Measurements from ENCODE around the gene KRTAP5-8.

DNA sequence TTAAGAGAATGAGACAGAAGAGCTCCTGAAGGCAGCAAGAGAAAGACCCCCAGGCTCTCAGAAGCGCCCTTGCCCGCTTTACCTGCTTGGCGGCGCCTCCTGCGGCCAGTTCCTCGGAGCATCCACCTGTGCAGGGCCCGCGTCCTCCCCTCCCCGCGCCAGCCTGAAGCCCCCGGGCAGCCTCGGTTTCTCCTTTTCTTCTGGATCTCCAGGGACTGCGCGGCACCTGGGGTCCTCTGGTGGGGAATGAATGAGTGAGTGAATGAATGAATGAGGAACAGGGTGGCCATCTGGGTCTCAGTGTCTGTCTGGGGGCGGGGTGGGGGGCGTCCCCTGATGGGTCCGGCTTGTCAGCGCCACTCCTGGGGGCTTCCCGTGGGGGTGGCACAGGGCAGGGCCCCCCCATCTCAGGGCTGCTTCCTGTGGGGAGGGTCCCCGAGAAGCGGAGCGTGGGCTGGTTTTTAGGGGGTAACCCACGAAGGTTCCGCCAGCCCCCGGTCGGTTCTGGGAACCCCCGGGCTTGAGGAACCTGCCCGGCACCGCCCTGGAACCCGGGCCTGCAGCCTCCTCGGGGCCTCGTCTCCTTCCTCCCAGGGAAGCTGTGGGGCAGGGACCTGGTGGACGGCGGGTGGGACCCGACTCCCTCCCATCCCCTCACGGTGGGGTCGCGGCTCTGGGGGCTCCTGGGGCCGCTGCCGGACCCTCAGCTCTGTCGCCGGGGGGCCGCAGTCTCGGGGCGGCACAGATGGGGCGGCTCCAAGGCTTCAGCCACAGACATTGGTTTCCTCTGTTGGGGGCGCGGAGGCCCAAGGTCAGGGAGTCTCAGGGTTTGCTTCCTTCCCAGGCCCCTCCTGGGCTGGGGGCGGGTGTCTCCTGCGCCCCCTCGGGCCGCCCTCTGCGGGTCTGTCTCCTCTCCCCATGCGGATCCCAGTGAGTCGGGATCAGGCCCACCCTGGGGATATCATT, 19.0 kb upstream of the KRTAP5-8 start:
- TF ChIP-seq, protein P1, sequence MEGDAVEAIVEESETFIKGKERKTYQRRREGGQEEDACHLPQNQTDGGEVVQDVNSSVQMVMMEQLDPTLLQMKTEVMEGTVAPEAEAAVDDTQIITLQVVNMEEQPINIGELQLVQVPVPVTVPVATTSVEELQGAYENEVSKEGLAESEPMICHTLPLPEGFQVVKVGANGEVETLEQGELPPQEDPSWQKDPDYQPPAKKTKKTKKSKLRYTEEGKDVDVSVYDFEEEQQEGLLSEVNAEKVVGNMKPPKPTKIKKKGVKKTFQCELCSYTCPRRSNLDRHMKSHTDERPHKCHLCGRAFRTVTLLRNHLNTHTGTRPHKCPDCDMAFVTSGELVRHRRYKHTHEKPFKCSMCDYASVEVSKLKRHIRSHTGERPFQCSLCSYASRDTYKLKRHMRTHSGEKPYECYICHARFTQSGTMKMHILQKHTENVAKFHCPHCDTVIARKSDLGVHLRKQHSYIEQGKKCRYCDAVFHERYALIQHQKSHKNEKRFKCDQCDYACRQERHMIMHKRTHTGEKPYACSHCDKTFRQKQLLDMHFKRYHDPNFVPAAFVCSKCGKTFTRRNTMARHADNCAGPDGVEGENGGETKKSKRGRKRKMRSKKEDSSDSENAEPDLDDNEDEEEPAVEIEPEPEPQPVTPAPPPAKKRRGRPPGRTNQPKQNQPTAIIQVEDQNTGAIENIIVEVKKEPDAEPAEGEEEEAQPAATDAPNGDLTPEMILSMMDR (IDR thresholded peaks at IDR 0.05; ENCODE audit: borderline replicate concordance, extremely low read depth, low read length, poor library complexity, severe bottlenecking): no peak
- no peak for TF ChIP-seq EZH2 (IDR thresholded peaks at IDR 0.05; ENCODE audit: borderline replicate concordance, low read depth, low read length, severe bottlenecking)
